Subcutaneous abdominal adipose tissue (tissue), 5 donors: ENCODE results near the gene HPSE2.

Source experiments
- H3K27ac ChIP-seq: one replicate; pipeline ENCODE4 v1.7.0; 2013; ENCODE audit warnings: low read depth, mild to moderate bottlenecking, inconsistent platforms, low read length, moderate library complexity
- H3K27me3 ChIP-seq, 5 donors: one replicate each; pipeline ENCODE4 v1.7.0; 2013; ENCODE audit warnings: low read length in 5 of 5, inconsistent platforms in 1 of 5; ENCODE audit not compliant: control insufficient read depth in 5 of 5, insufficient read depth in 4 of 5
- H3K36me3 ChIP-seq, 5 donors: one replicate each; pipeline ENCODE4 v1.7.0; 2013; ENCODE audit warnings: low read length in 5 of 5; ENCODE audit not compliant: control insufficient read depth in 5 of 5, insufficient read depth in 5 of 5
- H3K4me1 ChIP-seq, 5 donors: one replicate each; pipeline ENCODE4 v1.7.0; 2013; ENCODE audit warnings: low read length in 5 of 5, mild to moderate bottlenecking in 3 of 5, moderate library complexity in 1 of 5; ENCODE audit not compliant: control insufficient read depth in 5 of 5, insufficient read depth in 5 of 5
- H3K4me3 ChIP-seq, 5 donors: one replicate each; pipeline ENCODE4 v1.7.0; 2013; ENCODE audit warnings: low read length in 5 of 5, low read depth in 1 of 5
- H3K9ac ChIP-seq, 5 donors: one replicate each; pipeline ENCODE4 v1.7.0; 2013; ENCODE audit warnings: low read length in 5 of 5, mild to moderate bottlenecking in 4 of 5, moderate library complexity in 3 of 5
- H3K9me3 ChIP-seq, 5 donors: one replicate each; pipeline ENCODE4 v1.7.0; 2013; ENCODE audit warnings: low read length in 5 of 5; ENCODE audit not compliant: control insufficient read depth in 5 of 5
- donor health status: healthy.
- donor health status: healthy.
- donor health status: healthy.
- donor health status: healthy.
- donor health status: healthy.

HPSE2 gene

GRCh38 chr10:98846787-98847186 lies 388.9 kb downstream of the HPSE2 start:
- H3K9ac ChIP-seq, result no peak overlapping the region
- no peaks in the 10 kb centered on the region for H3K27me3 ChIP-seq
- H3K9me3 ChIP-seq, result no peaks in the 10 kb centered on the region
- H3K36me3 ChIP-seq, result no peaks in the 10 kb centered on the region
- H3K27ac ChIP-seq, result no peak overlapping the region
- no peaks in the 10 kb centered on the region for H3K4me1 ChIP-seq
- H3K4me3 ChIP-seq, result no peak overlapping the region

- H3K27ac ChIP-seq, result no peak overlapping the region
- H3K9ac ChIP-seq, result no peak overlapping the region
- H3K27me3 ChIP-seq, result peaks cover 0 to 2% (median 0%) of the 10 kb centered on the region in 5 donors
- H3K36me3 ChIP-seq, result no peaks in the 10 kb centered on the region
- no peaks in the 10 kb centered on the region for H3K9me3 ChIP-seq
- H3K4me3 ChIP-seq, result no peak overlapping the region
- H3K4me1 ChIP-seq, result no peaks in the 10 kb centered on the region
Observed at GRCh38 chr10:98833542-98833941, 402.1 kb downstream of the HPSE2 start.

GRCh38 chr10:98832738-98833137 lies 402.9 kb downstream of the HPSE2 start:
- Histone ChIP-seq H3K9ac (no peak overlapping the region), H3K36me3 (no peaks in the 10 kb centered on the region), H3K4me3 (no peak overlapping the region), H3K4me1 (no peaks in the 10 kb centered on the region), H3K9me3 (no peaks in the 10 kb centered on the region), H3K27ac (no peak overlapping the region), H3K27me3 (peaks cover 0 to 2% (median 0%) of the 10 kb centered on the region in 5 donors)

GRCh38 chr10:98832196-98832595 lies 403.5 kb downstream of the HPSE2 start:
- H3K4me1 ChIP-seq, result no peaks in the 10 kb centered on the region
- no peak overlapping the region for H3K4me3 ChIP-seq
- no peak overlapping the region for H3K27ac ChIP-seq
- peaks cover 0 to 2% (median 0%) of the 10 kb centered on the region in 5 donors for H3K27me3 ChIP-seq
- H3K9me3 ChIP-seq, result no peaks in the 10 kb centered on the region
- H3K9ac ChIP-seq, result no peak overlapping the region
- H3K36me3 ChIP-seq, result no peaks in the 10 kb centered on the region

GRCh38 chr10:98831391-98831790 lies 404.3 kb downstream of the HPSE2 start:
- Histone ChIP-seq H3K9ac (no peak overlapping the region), H3K4me1 (no peaks in the 10 kb centered on the region), H3K27me3 (peaks cover 0 to 2% (median 0%) of the 10 kb centered on the region in 5 donors), H3K9me3 (no peaks in the 10 kb centered on the region), H3K36me3 (no peaks in the 10 kb centered on the region), H3K27ac (no peak overlapping the region), H3K4me3 (no peak overlapping the region)

GRCh38 chr10:98825741-98826140 lies 409.9 kb downstream of the HPSE2 start:
- H3K27me3 ChIP-seq, result no peaks in the 10 kb centered on the region
- no peak overlapping the region for H3K27ac ChIP-seq
- H3K4me1 ChIP-seq, result no peaks in the 10 kb centered on the region
- H3K9ac ChIP-seq, result no peak overlapping the region
- no peaks in the 10 kb centered on the region for H3K9me3 ChIP-seq
- H3K4me3 ChIP-seq, result no peak overlapping the region
- H3K36me3 ChIP-seq, result no peaks in the 10 kb centered on the region

- H3K27ac ChIP-seq, result no peak overlapping the region
- no peaks in the 10 kb centered on the region for H3K27me3 ChIP-seq
- no peaks in the 10 kb centered on the region for H3K9me3 ChIP-seq
- no peaks in the 10 kb centered on the region for H3K36me3 ChIP-seq
- H3K4me3 ChIP-seq, result no peak overlapping the region
- no peaks in the 10 kb centered on the region for H3K4me1 ChIP-seq
- no peak overlapping the region for H3K9ac ChIP-seq
Observed at GRCh38 chr10:98817396-98817795, 418.3 kb downstream of the HPSE2 start.

- no peak overlapping the region for H3K4me3 ChIP-seq
- H3K9me3 ChIP-seq, result no peaks in the 10 kb centered on the region
- no peak overlapping the region for H3K27ac ChIP-seq
- H3K27me3 ChIP-seq, result no peaks in the 10 kb centered on the region
- H3K36me3 ChIP-seq, result no peaks in the 10 kb centered on the region
- no peaks in the 10 kb centered on the region for H3K4me1 ChIP-seq
- no peak overlapping the region for H3K9ac ChIP-seq
Observed at GRCh38 chr10:98815039-98815885, 420.4 kb downstream of the HPSE2 start.

- H3K27me3 ChIP-seq, result no peaks in the 10 kb centered on the region
- H3K9me3 ChIP-seq, result no peaks in the 10 kb centered on the region
- H3K4me1 ChIP-seq, result no peaks in the 10 kb centered on the region
- H3K9ac ChIP-seq, result no peak overlapping the region
- H3K36me3 ChIP-seq, result no peaks in the 10 kb centered on the region
- H3K4me3 ChIP-seq, result no peak overlapping the region
- H3K27ac ChIP-seq, result no peak overlapping the region
Observed at GRCh38 chr10:98814470-98814869, 421.2 kb downstream of the HPSE2 start.

GRCh38 chr10:98808282-98808892 lies 427.3 kb downstream of the HPSE2 start:
- H3K4me1 ChIP-seq, result no peaks in the 10 kb centered on the region
- no peaks in the 10 kb centered on the region for H3K27me3 ChIP-seq
- no peak overlapping the region for H3K27ac ChIP-seq
- H3K9ac ChIP-seq, result no peak overlapping the region
- no peaks in the 10 kb centered on the region for H3K9me3 ChIP-seq
- no peak overlapping the region for H3K4me3 ChIP-seq
- no peaks in the 10 kb centered on the region for H3K36me3 ChIP-seq
